ENCODE results near the gene TOP2B.

TOP2B gene

GRCh38 chr3:25695731-25696420 lies 31.2 kb upstream of the TOP2B start (continued):
- TF ChIP-seq ZBTB11 (tag by site-specific recombination; conservative IDR thresholded peaks at IDR 0.05; ENCODE audit: low read depth) = no peak
- no peak for TF ChIP-seq ZNF777 (tag by site-specific recombination; IDR thresholded peaks at IDR 0.05; ENCODE audit: borderline replicate concordance)
- no peak for TF ChIP-seq TCF7L2 (IDR thresholded peaks at IDR 0.05; ENCODE audit: borderline replicate concordance, low read depth, low read length)
- no peak for TF ChIP-seq SP3 (tag by site-specific recombination; IDR thresholded peaks at IDR 0.05)
- TF ChIP-seq ZNF449 (tag by site-specific recombination; IDR thresholded peaks at IDR 0.05) = no peak
- no peak for TF ChIP-seq PATZ1 (tag by site-specific recombination; IDR thresholded peaks at IDR 0.05)
- no peak for TF ChIP-seq ZNF174 (tag by site-specific recombination; IDR thresholded peaks at IDR 0.05)
- no peak for TF ChIP-seq GFI1B (tag by site-specific recombination; IDR thresholded peaks at IDR 0.05)
- TF ChIP-seq WT1 (tag by site-specific recombination; IDR thresholded peaks at IDR 0.05) = no peak
- no peak for TF ChIP-seq BCL6B (tag by site-specific recombination; IDR thresholded peaks at IDR 0.05)

GRCh38 chr3:25693238-25693637 lies 28.5 kb upstream of the TOP2B start:
- Histone ChIP-seq H3K4me1 (ENCODE audit: control insufficient read depth, insufficient read depth, low read length) (no peaks in the 10 kb centered on the region), H3K27ac (ENCODE audit: extremely low read depth, low read depth, low read length) (no peak overlapping the region), H3K9me3 (ENCODE audit: control insufficient read depth, insufficient read depth, low read depth, low read length) (no peaks in the 10 kb centered on the region), H3K4me3 (ENCODE audit: low read depth, low read length) (no peak overlapping the region), H3K36me3 (ENCODE audit: control insufficient read depth in 2 of 2, insufficient read depth in 1 of 2, low read length in 2 of 2) (no peaks in the 10 kb centered on the region)
- ChIA-PET CTCF (no interaction called here), POLR2A (no interaction called here)
- TF ChIP-seq ZNF146 (tag by site-specific recombination; IDR thresholded peaks at IDR 0.05) (peak; percentile 60), GLI4 (tag by site-specific recombination; IDR thresholded peaks at IDR 0.05) (no peak)

- no peaks in the 10 kb centered on the region for H3K36me3 ChIP-seq (ENCODE audit: control insufficient read depth in 2 of 2, insufficient read depth in 1 of 2, low read length in 2 of 2)
- no peaks in the 10 kb centered on the region for H3K9me3 ChIP-seq (ENCODE audit: control insufficient read depth, insufficient read depth, low read depth, low read length)
- TF ChIP-seq SCRT2 (tag by site-specific recombination; IDR thresholded peaks at IDR 0.05) = no peak
- TF ChIP-seq ZNF324 (tag by site-specific recombination; IDR thresholded peaks at IDR 0.05) = no peak
- no peak for TF ChIP-seq ZNF366 (tag by site-specific recombination; conservative IDR thresholded peaks at IDR 0.05)
- TF ChIP-seq ZNF10 (tag by site-specific recombination; IDR thresholded peaks at IDR 0.05) = no peak
- no peak for TF ChIP-seq ZNF2 (tag by site-specific recombination; IDR thresholded peaks at IDR 0.05)
- no peak for TF ChIP-seq ZNF544 (tag by site-specific recombination; IDR thresholded peaks at IDR 0.05)
- TF ChIP-seq ZNF48 (tag by site-specific recombination; IDR thresholded peaks at IDR 0.05) = no peak
- no peak for TF ChIP-seq TRIM28 (IDR thresholded peaks at IDR 0.05; ENCODE audit: borderline replicate concordance, low read length)
- no peak overlapping the region for H3K27ac ChIP-seq (ENCODE audit: extremely low read depth, low read depth, low read length)
- H3K4me3 ChIP-seq (ENCODE audit: low read depth, low read length) = no peak overlapping the region
- CTCF ChIA-PET = no interaction called here
- no peaks in the 10 kb centered on the region for H3K4me1 ChIP-seq (ENCODE audit: control insufficient read depth, insufficient read depth, low read length)
- POLR2A ChIA-PET = no interaction called here
Observed at GRCh38 chr3:25692341-25692740, 27.6 kb upstream of the TOP2B start.

Measured in HEK293 (cell line).